Suprapubic skin (tissue), 4 donors: ENCODE results near the gene ZDHHC14. TPM values are rescaled to one million over a fixed set of nuclear protein-coding genes. Genes with fewer than 3 reads are reported as not detected.

Source experiments
- DNase-seq, 2 donors: peaks; one replicate each; pipeline ENCODE4 v3.0.0-alpha.2; 2019; ENCODE audit warnings: low spot score in 2 of 2
- H3K27ac ChIP-seq: fragments of 200-600 bp; sonication (generic); one replicate; pipeline ENCODE4 v1.5.1; 2019
- H3K27me3 ChIP-seq: fragments of 200-600 bp; sonication (generic); one replicate; pipeline ENCODE4 v1.5.1; 2019
- H3K36me3 ChIP-seq: fragments of 200-600 bp; sonication (generic); one replicate; pipeline ENCODE4 v1.5.1; 2019
- H3K4me1 ChIP-seq: fragments of 200-600 bp; sonication (generic); one replicate; pipeline ENCODE4 v1.5.1; 2019
- H3K4me3 ChIP-seq: fragments of 200-600 bp; sonication (generic); one replicate; pipeline ENCODE4 v1.5.1; 2019; ENCODE audit warnings: mild to moderate bottlenecking
- H3K9me3 ChIP-seq: fragments of 200-600 bp; sonication (generic); one replicate; pipeline ENCODE4 v1.5.1; 2019
- CTCF ChIP-seq, 2 donors: fragments of 200-600 bp in 1 of 2; fragments of 450-650 bp in 1 of 2; sonication (generic) in 1 of 2; IDR thresholded peaks; one replicate each; pipeline ENCODE4 v1.5.1; 2016 to 2019; ENCODE audit warnings: antibody characterized with exemption in 2 of 2, mild to moderate bottlenecking in 1 of 2, moderate library complexity in 1 of 2
- EP300 ChIP-seq: sonication (generic); formaldehyde crosslinking; IDR thresholded peaks from one replicate; pipeline ENCODE4 v1.6.1; 2017; ENCODE audit warnings: antibody characterized with exemption
- POLR2A ChIP-seq, 2 donors: fragments of 450-650 bp; IDR thresholded peaks; one replicate each; pipeline ENCODE4 v1.6.1; 2017; ENCODE audit warnings: antibody characterized with exemption in 2 of 2, mild to moderate bottlenecking in 2 of 2, moderate library complexity in 2 of 2
- POLR2AphosphoS5 ChIP-seq, 3 donors: sonication (generic); formaldehyde crosslinking; IDR thresholded peaks; one replicate each; pipeline ENCODE4 v1.6.1; 2017; ENCODE audit warnings: antibody characterized with exemption in 3 of 3
- WGBS: methylation state at CpG from one replicate; pipeline ENCODE4 v1.1.5; 2018; 5-methylcytosine and 5-hydroxymethylcytosine counted together
- total RNA-seq, 4 donors: library from RNA; depleted of rRNA; stranded (reverse); fragments of >200 nt; gene quantifications; one replicate each; pipeline ENCODE4 v1.1.0, GENCODE V29; 2016

Gene ZDHHC14
- total RNA-seq, 4 donors from 2014 or later: 4.3 to 9.9 (median 7.7) TPM

GRCh38 chr6:157455731-157456523 is 74.9 kb downstream of the ZDHHC14 start:
- H3K27me3 ChIP-seq: no peaks in the 10 kb centered on the region
- H3K36me3 ChIP-seq: no peaks in the 10 kb centered on the region
- H3K27ac ChIP-seq: no peak overlapping the region
- no peaks in the 10 kb centered on the region for H3K9me3 ChIP-seq
- H3K4me3 ChIP-seq: no peak overlapping the region
- H3K4me1 ChIP-seq: no peaks in the 10 kb centered on the region
- TF ChIP-seq EP300: no peak
- no peak for TF ChIP-seq POLR2A (IDR thresholded peaks at IDR 0.05)
- no peak for TF ChIP-seq POLR2AphosphoS5 (IDR thresholded peaks at IDR 0.05)
- TF ChIP-seq CTCF (IDR thresholded peaks at IDR 0.05): no peak
- WGBS: 72% methylated on average over 25 of the region's 25 CpGs
- no peak for DNase-seq

GRCh38 chr6:157456524-157456829 is 75.5 kb downstream of the ZDHHC14 start:
- Histone ChIP-seq H3K36me3 (no peaks in the 10 kb centered on the region), H3K9me3 (no peaks in the 10 kb centered on the region), H3K27me3 (no peaks in the 10 kb centered on the region), H3K4me1 (no peaks in the 10 kb centered on the region), H3K4me3 (no peak overlapping the region), H3K27ac (no peak overlapping the region)
- TF ChIP-seq POLR2AphosphoS5 (IDR thresholded peaks at IDR 0.05) (no peak), EP300 (no peak), CTCF (IDR thresholded peaks at IDR 0.05) (no peak), POLR2A (IDR thresholded peaks at IDR 0.05) (no peak)
- WGBS: 75% methylated on average over 4 of the region's 4 CpGs
- no peak for DNase-seq

- TF ChIP-seq CTCF (IDR thresholded peaks at IDR 0.05): no peak
- TF ChIP-seq EP300: no peak
- no peak for TF ChIP-seq POLR2A (IDR thresholded peaks at IDR 0.05)
- no peak for TF ChIP-seq POLR2AphosphoS5 (IDR thresholded peaks at IDR 0.05)
- H3K4me3 ChIP-seq: no peak overlapping the region
- no peak overlapping the region for H3K27ac ChIP-seq
- no peak for DNase-seq
- no peaks in the 10 kb centered on the region for H3K9me3 ChIP-seq
- H3K27me3 ChIP-seq: no peaks in the 10 kb centered on the region
- no peaks in the 10 kb centered on the region for H3K4me1 ChIP-seq
- WGBS: 91% methylated on average over 6 of the region's 6 CpGs
- no peaks in the 10 kb centered on the region for H3K36me3 ChIP-seq
Observed at GRCh38 chr6:157457787-157458186, 76.8 kb downstream of the ZDHHC14 start.

- no peaks in the 10 kb centered on the region for H3K4me1 ChIP-seq
- no peak for DNase-seq
- no peak overlapping the region for H3K4me3 ChIP-seq
- TF ChIP-seq EP300 (no peak), CTCF (IDR thresholded peaks at IDR 0.05) (no peak), POLR2A (IDR thresholded peaks at IDR 0.05) (no peak), POLR2AphosphoS5 (IDR thresholded peaks at IDR 0.05) (no peak)
- 88% methylated on average over 5 of the region's 5 CpGs for WGBS
- H3K36me3 ChIP-seq: no peaks in the 10 kb centered on the region
- no peaks in the 10 kb centered on the region for H3K27me3 ChIP-seq
- no peaks in the 10 kb centered on the region for H3K9me3 ChIP-seq
- no peak overlapping the region for H3K27ac ChIP-seq
Observed at GRCh38 chr6:157459327-157459726, 78.3 kb downstream of the ZDHHC14 start.

- 79% methylated on average over 9 of the region's 9 CpGs for WGBS
- Histone ChIP-seq H3K27me3 (no peaks in the 10 kb centered on the region), H3K9me3 (no peaks in the 10 kb centered on the region), H3K4me3 (no peak overlapping the region), H3K27ac (no peak overlapping the region), H3K36me3 (no peaks in the 10 kb centered on the region), H3K4me1 (no peaks in the 10 kb centered on the region)
- no peak for TF ChIP-seq POLR2AphosphoS5 (IDR thresholded peaks at IDR 0.05)
- no peak for TF ChIP-seq EP300
- no peak for TF ChIP-seq CTCF (IDR thresholded peaks at IDR 0.05)
- TF ChIP-seq POLR2A (IDR thresholded peaks at IDR 0.05): no peak
- no peak for DNase-seq
Observed at GRCh38 chr6:157460182-157460999, 79.4 kb downstream of the ZDHHC14 start.
